Measurements from ENCODE around the gene PBX3. TPM values are rescaled to one million over a fixed set of nuclear protein-coding genes. Genes with fewer than 3 reads are reported as not detected.
"Not testable (repeated sequence)": the region's sequence is repeated elsewhere in the genome, so short reads cannot be mapped to it uniquely, and the experiment has no call there.

Gene PBX3
- total RNA-seq, 1 donor from 2014 or later, result 57.7 TPM

- no peak for DNase-seq (ENCODE audit: low spot score)
These were observed 2.2 kb downstream of the PBX3 start for GRCh38 chr9:125749287-125749935.

- DNase-seq (ENCODE audit: low spot score), result no peak
These were observed 2.9 kb downstream of the PBX3 start for GRCh38 chr9:125749951-125750626.

GRCh38 chr9:125750627-125751011 lies 3.4 kb downstream of the PBX3 start:
- no peak for DNase-seq (ENCODE audit: low spot score)

GRCh38 chr9:125752070-125752628 lies 5.0 kb downstream of the PBX3 start:
- DNase-seq (ENCODE audit: low spot score), result no peak

GRCh38 chr9:125754096-125754495 lies 6.9 kb downstream of the PBX3 start:
- no peak for DNase-seq (ENCODE audit: low spot score)

- no peak for DNase-seq (ENCODE audit: low spot score)
These were observed 8.2 kb downstream of the PBX3 start for GRCh38 chr9:125755340-125755739.

GRCh38 chr9:125756518-125756917 lies 9.3 kb downstream of the PBX3 start:
- DNase-seq (ENCODE audit: low spot score), result no peak

GRCh38 chr9:125757834-125758233 lies 10.7 kb downstream of the PBX3 start:
- DNase-seq (ENCODE audit: low spot score), result no peak

- DNase-seq (ENCODE audit: low spot score), result no peak
These were observed 12.0 kb downstream of the PBX3 start for GRCh38 chr9:125758986-125759763.

- no peak for DNase-seq (ENCODE audit: low spot score)
These were observed 12.6 kb downstream of the PBX3 start for GRCh38 chr9:125759764-125760129.

- DNase-seq (ENCODE audit: low spot score), result no peak
These were observed 13.4 kb downstream of the PBX3 start for GRCh38 chr9:125760537-125760936.

GRCh38 chr9:125761676-125762450 lies 14.7 kb downstream of the PBX3 start:
- DNase-seq (ENCODE audit: low spot score), result no peak

- no peak for DNase-seq (ENCODE audit: low spot score)
These were observed 16.2 kb downstream of the PBX3 start for GRCh38 chr9:125763394-125763801.

- no peak for DNase-seq (ENCODE audit: low spot score)
These were observed 17.0 kb downstream of the PBX3 start for GRCh38 chr9:125764198-125764597.

GRCh38 chr9:125766468-125767221 lies 19.5 kb downstream of the PBX3 start:
- DNase-seq (ENCODE audit: low spot score), result no peak

- DNase-seq (ENCODE audit: low spot score), result no peak
These were observed 20.2 kb downstream of the PBX3 start for GRCh38 chr9:125767349-125767748.

- no peak for DNase-seq (ENCODE audit: low spot score)
These were observed 21.6 kb downstream of the PBX3 start for GRCh38 chr9:125768803-125769202.

GRCh38 chr9:125771037-125771436 lies 23.9 kb downstream of the PBX3 start:
- no peak for DNase-seq (ENCODE audit: low spot score)

GRCh38 chr9:125772740-125773139 lies 25.6 kb downstream of the PBX3 start:
- no peak for DNase-seq (ENCODE audit: low spot score)

GRCh38 chr9:125774106-125774505 lies 26.9 kb downstream of the PBX3 start:
- DNase-seq (ENCODE audit: low spot score), result no peak

GRCh38 chr9:125776789-125777188 lies 29.6 kb downstream of the PBX3 start:
- not testable (repeated sequence) for DNase-seq (ENCODE audit: low spot score)

Measured in mucosa of gallbladder (tissue), 1 donor.